GM18867 (cell line): ENCODE results near the gene VARS2.
"Not testable (repeated sequence)": the region's sequence is repeated elsewhere in the genome, so short reads cannot be mapped to it uniquely, and the experiment has no call there.

ENCODE experiments used
- ATAC-seq: cut with Tn5 transposase; IDR thresholded peaks from one replicate; pipeline ENCODE4 v1.9.1; 2021; ENCODE audit warnings: mild to moderate bottlenecking, moderate library complexity; ENCODE audit not compliant: unreplicated experiment

VARS2 gene

GRCh38 chr6:30898750-30899360 lies 15.2 kb upstream of the VARS2 start:
- no peak for ATAC-seq

- ATAC-seq, result no peak
These were observed 13.1 kb upstream of the VARS2 start for GRCh38 chr6:30900863-30901417.

DNA sequence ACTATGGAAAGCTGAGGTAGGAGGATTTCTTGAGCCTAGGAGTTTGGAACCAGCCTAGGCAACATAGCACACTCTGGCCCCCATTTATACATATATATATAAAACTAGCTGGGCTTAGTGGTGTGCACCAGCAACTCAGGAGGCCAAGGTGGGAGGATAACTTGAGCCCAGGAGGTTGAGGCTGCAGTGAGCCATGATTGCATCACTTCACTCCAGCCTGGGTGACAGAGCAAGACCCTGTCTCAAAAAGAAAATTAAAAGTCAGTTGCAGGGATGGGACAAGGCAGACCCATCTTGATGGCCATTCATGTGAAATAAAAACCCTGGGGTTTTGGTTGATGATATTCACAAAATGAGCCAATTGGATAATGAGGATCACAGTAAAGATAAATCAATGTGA lies 12.6 kb upstream of the VARS2 start:
- ATAC-seq, result no peak

DNA sequence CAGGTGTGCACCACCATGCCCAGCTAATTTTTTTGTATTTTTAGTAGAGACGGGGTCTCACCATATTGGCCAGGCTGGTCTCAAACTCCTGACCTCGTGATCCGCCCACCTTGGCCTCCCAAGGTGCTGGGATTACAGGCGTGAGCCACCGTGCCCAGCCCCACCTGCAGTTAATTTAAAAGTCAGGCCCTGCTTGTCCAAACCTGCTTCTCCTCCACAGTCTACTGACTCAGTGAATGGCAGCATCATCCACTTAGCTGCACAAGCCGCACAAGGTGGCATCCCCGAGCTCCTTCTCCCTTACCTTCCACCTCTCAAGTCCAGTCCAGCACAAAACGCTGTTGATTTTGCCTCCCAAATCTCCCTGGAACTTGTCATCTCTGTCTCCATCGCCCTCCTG lies 11.8 kb upstream of the VARS2 start:
- ATAC-seq, result not testable (repeated sequence)

DNA sequence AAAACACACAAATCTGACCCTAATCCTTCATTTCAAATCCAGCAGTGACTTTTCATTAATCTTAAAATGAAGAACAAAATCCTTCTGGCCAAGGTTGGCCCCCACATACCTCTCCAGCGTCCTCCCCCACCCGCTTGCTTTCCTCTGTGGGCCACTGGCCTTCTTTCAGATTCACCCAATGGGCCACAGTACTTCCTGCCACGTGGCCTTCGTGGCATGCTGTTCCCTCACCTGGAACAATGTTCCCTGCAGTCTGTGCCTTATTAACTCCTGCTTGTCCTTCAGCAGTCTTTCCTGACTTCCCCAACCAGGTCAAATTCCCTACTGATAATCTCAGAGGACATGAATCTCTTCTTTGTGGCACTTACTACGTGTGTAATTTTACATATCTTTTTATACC lies 11.3 kb upstream of the VARS2 start:
- no peak for ATAC-seq

DNA sequence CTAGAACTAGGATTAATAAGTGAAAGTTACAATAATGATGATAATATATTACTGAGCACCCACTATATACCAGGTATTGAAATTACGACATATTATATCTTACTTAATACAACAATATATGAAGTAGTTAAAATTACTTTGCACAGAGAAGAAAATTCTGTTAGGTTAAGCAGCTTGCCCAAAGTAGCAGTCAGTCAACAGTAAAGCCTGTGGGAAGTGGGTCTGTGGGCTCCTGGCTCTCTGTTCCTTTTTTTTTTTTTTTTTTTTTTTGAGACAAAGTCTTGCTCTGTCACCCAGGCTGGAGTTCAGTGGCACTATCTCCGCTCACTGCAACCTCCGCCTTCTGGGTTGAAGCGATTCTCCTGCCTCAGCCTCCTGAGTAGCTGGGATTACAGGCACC lies 10.8 kb upstream of the VARS2 start:
- no peak for ATAC-seq

- not testable (repeated sequence) for ATAC-seq
These were observed 6.7 kb upstream of the VARS2 start for GRCh38 chr6:30907290-30907757.

GRCh38 chr6:30907758-30908591 lies 6.1 kb upstream of the VARS2 start, which contains the start of gene GTF2H4:
TSS of gene GTF2H4 (plus strand) at chr6:30908207.
- peak; percentile 95 for ATAC-seq

DNA sequence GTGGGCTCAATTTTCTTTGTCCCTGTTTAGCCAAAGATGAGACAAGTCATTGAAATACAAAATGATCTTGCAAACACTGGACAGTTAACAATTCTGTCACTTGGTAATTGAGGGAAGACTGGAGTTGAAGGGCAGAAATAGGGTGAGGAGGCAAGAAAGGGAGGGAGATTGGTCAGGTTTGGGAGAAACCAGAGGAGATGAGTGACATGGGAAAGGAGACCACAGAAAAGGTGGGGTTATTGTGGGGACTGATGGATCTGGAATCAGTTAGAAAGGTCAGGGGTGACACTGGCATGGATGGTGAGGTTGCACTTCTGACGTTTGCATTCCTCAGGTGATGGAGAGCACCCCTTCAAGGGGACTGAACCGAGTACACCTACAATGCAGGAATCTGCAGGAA lies 5.3 kb upstream of the VARS2 start:
- no peak for ATAC-seq

GRCh38 chr6:30910473-30910872 lies 3.6 kb upstream of the VARS2 start:
- ATAC-seq, result not testable (repeated sequence)

DNA sequence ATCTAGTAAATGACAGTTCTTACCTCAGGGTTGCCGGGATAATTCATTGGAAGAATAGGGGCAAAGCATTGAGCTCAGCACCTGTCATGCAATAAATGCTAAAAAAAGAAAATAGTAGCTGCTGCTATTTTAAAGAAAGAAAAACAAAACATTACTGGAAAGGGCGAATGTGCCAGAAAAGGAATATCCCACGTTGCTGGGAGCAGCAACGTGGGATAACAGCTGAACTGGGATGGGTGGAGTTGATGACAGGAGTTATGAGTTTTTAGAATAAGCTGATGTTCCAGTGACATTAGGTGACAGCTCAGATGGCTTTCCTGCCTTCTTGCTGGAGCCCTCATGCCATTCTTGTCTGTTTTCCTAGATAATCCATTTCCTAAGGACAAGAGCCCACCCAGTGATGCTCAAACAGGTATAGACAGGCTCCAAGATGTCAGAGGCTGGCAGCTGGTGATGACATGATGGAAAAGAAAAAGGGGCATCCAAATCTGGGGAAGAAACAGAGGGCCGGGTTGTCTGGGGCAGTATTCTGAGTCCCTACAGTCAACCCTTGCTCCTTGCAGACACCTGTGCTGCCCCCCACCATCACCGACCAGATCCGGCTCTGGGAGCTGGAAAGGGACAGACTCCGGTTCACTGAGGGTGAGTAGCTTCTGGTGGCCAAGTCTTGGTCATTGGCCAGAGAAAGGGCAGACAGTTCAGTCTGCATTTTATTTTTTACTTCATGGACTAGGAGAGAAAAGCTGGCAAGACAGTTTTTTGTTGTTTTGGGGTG lies 1.1 kb upstream of the VARS2 start:
- ATAC-seq, result no peak

GRCh38 chr6:30913721-30914075 lies 340 bp upstream of the VARS2 start:
- ATAC-seq, result peak; percentile 3

- ATAC-seq, result no peak
These were observed 984 bp downstream of the VARS2 start for GRCh38 chr6:30914854-30915590.

DNA sequence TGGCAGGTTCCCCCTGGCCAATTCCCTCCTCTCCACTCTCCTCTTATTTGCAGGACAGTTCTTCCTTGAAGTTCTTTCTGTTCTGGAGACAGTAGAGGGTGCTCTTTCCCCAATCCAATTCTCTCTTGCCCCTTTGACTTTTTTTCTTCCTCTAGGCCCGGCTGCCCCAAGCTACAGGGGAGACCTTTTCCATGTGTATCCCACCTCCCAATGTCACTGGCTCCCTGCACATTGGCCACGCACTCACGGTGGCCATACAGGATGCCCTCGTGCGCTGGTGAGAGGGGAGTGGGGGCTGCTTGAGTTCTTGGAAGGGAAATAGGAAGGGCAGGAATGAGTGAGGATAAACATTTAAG lies 1.5 kb downstream of the VARS2 start:
- no peak for ATAC-seq

GRCh38 chr6:30917041-30917440 lies 3.0 kb downstream of the VARS2 start:
- ATAC-seq, result no peak

GRCh38 chr6:30917487-30917886 lies 3.4 kb downstream of the VARS2 start:
- no peak for ATAC-seq

DNA sequence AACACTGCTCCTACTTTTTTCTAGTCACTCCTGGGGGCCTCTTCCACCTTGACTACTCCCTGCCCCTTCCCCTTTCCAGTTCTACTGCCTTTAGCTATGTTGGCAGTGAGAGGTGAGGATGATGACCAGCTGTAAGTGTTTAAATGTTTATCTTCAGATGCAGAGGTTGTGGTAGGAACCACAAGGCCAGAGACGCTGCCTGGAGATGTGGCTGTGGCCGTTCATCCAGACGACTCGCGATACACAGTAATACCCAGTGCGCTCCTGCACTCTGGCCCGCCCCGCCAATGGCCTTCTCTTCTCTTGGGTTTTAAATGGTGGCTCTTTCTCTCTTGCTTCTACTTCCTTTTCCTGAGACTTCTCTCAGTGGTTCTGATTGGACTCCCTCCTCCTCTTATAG lies 4.6 kb downstream of the VARS2 start:
- ATAC-seq, result no peak

GRCh38 chr6:30922447-30922852 lies 8.4 kb downstream of the VARS2 start:
- no peak for ATAC-seq

- not testable (repeated sequence) for ATAC-seq
These were observed 10.1 kb downstream of the VARS2 start for GRCh38 chr6:30924040-30924627.

GRCh38 chr6:30926644-30927043 lies 12.6 kb downstream of the VARS2 start:
- no peak for ATAC-seq
